ENCODE results near the gene MED8.

DNA sequence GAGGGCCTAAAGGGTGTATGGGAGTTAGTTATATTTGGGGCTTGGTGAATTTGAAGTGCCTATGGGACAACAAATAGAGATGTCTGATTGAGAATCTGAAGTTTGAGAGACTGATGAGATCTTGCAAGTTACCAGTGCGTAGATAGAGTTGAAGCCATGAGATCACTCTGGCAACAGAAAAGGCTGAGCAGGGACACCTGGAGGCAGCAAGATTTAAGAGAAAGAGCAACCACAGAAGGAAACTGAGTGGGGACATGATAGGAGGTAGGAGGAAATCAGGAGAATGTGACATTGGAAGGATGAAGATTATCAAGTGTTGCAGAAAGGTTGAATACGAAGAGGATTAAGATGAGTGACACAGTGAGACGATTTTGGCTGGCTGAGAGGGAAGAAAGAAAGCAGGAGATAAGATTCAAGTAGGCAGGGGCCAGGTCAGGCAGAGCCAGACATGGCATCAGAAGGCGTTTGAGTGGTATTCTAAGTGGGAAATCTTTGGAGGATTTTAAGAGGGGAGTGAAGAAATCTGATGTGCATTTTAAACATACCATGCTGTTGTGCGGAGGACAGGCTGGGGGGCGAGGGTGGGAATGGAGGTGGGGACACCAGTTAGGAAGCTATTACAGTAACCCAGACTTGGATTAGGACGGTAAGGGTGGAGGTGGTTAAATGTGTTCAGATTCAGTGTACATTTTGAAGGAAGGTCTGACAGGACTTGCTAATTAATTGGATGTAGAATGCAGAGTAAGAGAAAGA, 55.0 kb downstream of the MED8 start:
- TF ChIP-seq CTCF (IDR thresholded peaks at IDR 0.05) (no peak), EZH2 (IDR thresholded peaks at IDR 0.05) (no peak), EZH2phosphoT487 (IDR thresholded peaks at IDR 0.05) (no peak)

All from neural progenitor cell (in vitro differentiated cells).